HepG2 (cell line): Measurements from ENCODE around the gene ADGRB2. TPM values are rescaled to one million over a fixed set of nuclear protein-coding genes. Genes with fewer than 3 reads are reported as not detected.

ENCODE experiments used
- AGO1 ChIP-seq: fragments of 200-400 bp; formaldehyde crosslinking; IDR thresholded peaks from 2 replicates; pipeline ENCODE4 v1.6.1; 2017; ENCODE audit warnings: mild to moderate bottlenecking, low read depth, low read length, moderate library complexity; ENCODE audit not compliant: poor library complexity, severe bottlenecking
- AHDC1 ChIP-seq: sonication (generic); formaldehyde crosslinking; IDR thresholded peaks from 2 replicates; pipeline ENCODE4 v1.5.1; 2020; ENCODE audit warnings: mild to moderate bottlenecking, missing genetic modification reagents, borderline replicate concordance
- ARID3A ChIP-seq: IDR thresholded peaks from 2 replicates; pipeline ENCODE4 v1.6.1; 2012; ENCODE audit warnings: low read depth, low read length, improper control_type of control experiment
- ASH2L ChIP-seq: fragments of 300-600, 200-600 bp; sonication (generic); IDR thresholded peaks from 2 replicates; pipeline ENCODE4 v1.7.0; 2017; ENCODE audit warnings: low read depth, mild to moderate bottlenecking, moderate library complexity, mixed read lengths, low read length; ENCODE audit not compliant: insufficient read length
- ATF7-NPFF ChIP-seq: sonication (generic); formaldehyde crosslinking; IDR thresholded peaks from 2 replicates; pipeline ENCODE4 v1.8.1; 2023; ENCODE audit warnings: mild to moderate bottlenecking, low read depth, missing genetic modification reagents, moderate library complexity
- MTA3 ChIP-seq: sonication (generic); formaldehyde crosslinking; IDR thresholded peaks from 2 replicates; pipeline ENCODE4 v1.4.0; 2020; ENCODE audit warnings: missing genetic modification reagents
- TOE1 ChIP-seq: sonication (generic); formaldehyde crosslinking; IDR thresholded peaks from 2 replicates; pipeline ENCODE4 v1.4.0; 2020; ENCODE audit warnings: mild to moderate bottlenecking, missing genetic modification reagents
- ZNF224 ChIP-seq: sonication (generic); formaldehyde crosslinking; IDR thresholded peaks from 2 replicates; pipeline ENCODE4 v1.5.0; 2020; ENCODE audit warnings: mild to moderate bottlenecking, missing genetic modification reagents
- ZNF337 ChIP-seq: sonication (generic); formaldehyde crosslinking; IDR thresholded peaks from 2 replicates; pipeline ENCODE4 v1.5.1; 2020; ENCODE audit warnings: missing genetic modification reagents, low read depth, mild to moderate bottlenecking, borderline replicate concordance
- ZNF547 ChIP-seq: sonication (generic); formaldehyde crosslinking; IDR thresholded peaks from 2 replicates; pipeline ENCODE4 v1.5.1; 2020; ENCODE audit warnings: mild to moderate bottlenecking, missing genetic modification reagents
- polyA plus RNA-seq, 8 experiments: library from polyadenylated mRNA; depleted of rRNA in 3 of 8; stranded (reverse) in 7 of 8; unstranded in 1 of 8; fragments of >200 nt; fragmentation: Illumina TruSeq in 4 of 8; extraction: Trizol in 4 of 8; gene quantifications; 2 replicates each; pipeline versions ENCODE4 v1.2.1 to v1.2.3, GENCODE V29; 2011 to 2016; ENCODE audit warnings: low read depth in 4 of 8, missing spikeins in 1 of 8, mixed read lengths in 1 of 8; ENCODE audit not compliant: insufficient read depth in 1 of 8
- total RNA-seq, 5 experiments: library from RNA; depleted of rRNA; stranded (reverse); fragments of >200 nt; fragmentation: Illumina TruSeq; extraction: Trizol; gene quantifications; 2 replicates each; pipeline ENCODE4 v1.2.3, GENCODE V29; 2016; ENCODE audit warnings: low read depth in 1 of 5

The ADGRB2 gene
- total and polyA plus RNA-seq, 2 of the 13 experiments (the other 11 are each of a cell fraction or from before 2014, with no cell fraction given) = 0.03 to 0.09 TPM

DNA sequence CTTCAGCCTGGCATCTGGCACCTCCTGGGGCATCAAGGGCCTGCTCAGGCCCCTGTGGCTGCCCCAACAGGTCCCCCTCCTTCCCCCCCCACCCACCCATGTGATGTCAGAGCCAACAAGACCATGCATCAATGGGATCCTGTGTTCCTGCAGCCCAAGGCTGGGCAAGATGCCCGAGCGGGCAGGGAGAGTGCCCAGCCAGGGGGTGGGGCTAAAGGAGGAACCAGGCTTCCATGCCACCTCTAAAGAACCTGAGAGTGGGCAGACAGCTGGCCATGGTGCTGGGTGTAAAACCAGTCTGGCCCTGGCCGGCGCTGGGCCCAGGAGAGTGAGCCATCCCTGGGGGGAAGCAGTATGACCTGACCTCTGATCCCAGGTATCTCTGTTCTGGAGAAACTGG, 67.9 kb downstream of the ADGRB2 start (continued):
- TF ChIP-seq MTA3 = no peak
- no peak for TF ChIP-seq ZNF224 (CRISPR knock-in tag)
- no peak for TF ChIP-seq AHDC1 (CRISPR knock-in tag)
- TF ChIP-seq ASH2L = no peak
- no peak for TF ChIP-seq ZNF337 (CRISPR knock-in tag)
- no peak for TF ChIP-seq ZNF547 (CRISPR knock-in tag)
- no peak for TF ChIP-seq ATF7-NPFF (CRISPR knock-in tag)
- no peak for TF ChIP-seq TOE1 (CRISPR knock-in tag)
- TF ChIP-seq AGO1 = no peak
- no peak for TF ChIP-seq ARID3A
